IPS DF 6.9 (cell line): ENCODE measurements around the gene ELFN1.

Source experiments
- DNase-seq: peaks from one replicate; pipeline ENCODE4 v3.0.0-alpha.2; 2013; ENCODE audit warnings: low read depth, low spot score
- H3K27ac ChIP-seq: one replicate; pipeline ENCODE4 v1.5.1; 2013; ENCODE audit warnings: low read length, control low read depth
- H3K27me3 ChIP-seq: 2 replicates; pipeline ENCODE4 v1.6.1; 2013; ENCODE audit warnings: mild to moderate bottlenecking, low read length; ENCODE audit not compliant: control insufficient read depth, insufficient read depth
- H3K36me3 ChIP-seq: 2 replicates; pipeline ENCODE4 v1.6.1; 2013; ENCODE audit warnings: low read length; ENCODE audit not compliant: control insufficient read depth, insufficient read depth
- H3K4me1 ChIP-seq: 2 replicates; pipeline ENCODE4 v1.6.1; 2013; ENCODE audit warnings: low read length; ENCODE audit not compliant: control insufficient read depth, insufficient read depth
- H3K4me3 ChIP-seq: 2 replicates; pipeline ENCODE4 v1.5.1; 2013; ENCODE audit warnings: mild to moderate bottlenecking, low read length
- H3K9me3 ChIP-seq: 2 replicates; pipeline ENCODE4 v1.6.1; 2013; ENCODE audit warnings: low read length, inconsistent platforms; ENCODE audit not compliant: control insufficient read depth, insufficient read depth
- WGBS: extraction: QIAGEN DNeasy Blood & Tissue Kit; methylation state at CpG from one replicate; pipeline ENCODE4 v1.1.7; 2013; ENCODE audit warnings: mixed read lengths, missing lambda C conversion rate; ENCODE audit not compliant: insufficient read length, insufficient coverage; 5-methylcytosine and 5-hydroxymethylcytosine counted together

Gene ELFN1

GRCh38 chr7:1670894-1671593, 967 bp downstream of the ELFN1 start:
- H3K9me3 ChIP-seq: no peaks in the 10 kb centered on the region
- H3K27me3 ChIP-seq: peaks cover 36% of the 10 kb centered on the region
- H3K4me3 ChIP-seq: peak overlapping the region; percentile 61; the same call in 1 of the 2 replicates
- no peak overlapping the region for H3K27ac ChIP-seq
- peaks cover 7% of the 10 kb centered on the region for H3K4me1 ChIP-seq
- no CpG with 5 or more reads among the region's 26 CpGs for WGBS
- no peaks in the 10 kb centered on the region; the same call in 1 of the 2 replicates for H3K36me3 ChIP-seq
- no peak for DNase-seq

- no peak for DNase-seq
- Histone ChIP-seq H3K27me3 (peaks cover 31% of the 10 kb centered on the region), H3K27ac (no peak overlapping the region), H3K36me3 (no peaks in the 10 kb centered on the region; the same call in 1 of the 2 replicates), H3K4me1 (peaks cover 8% of the 10 kb centered on the region), H3K4me3 (no peak overlapping the region), H3K9me3 (no peaks in the 10 kb centered on the region)
- WGBS: no CpG with 5 or more reads among the region's 13 CpGs
These were observed 1.7 kb downstream of the ELFN1 start for GRCh38 chr7:1671594-1672451.

DNA sequence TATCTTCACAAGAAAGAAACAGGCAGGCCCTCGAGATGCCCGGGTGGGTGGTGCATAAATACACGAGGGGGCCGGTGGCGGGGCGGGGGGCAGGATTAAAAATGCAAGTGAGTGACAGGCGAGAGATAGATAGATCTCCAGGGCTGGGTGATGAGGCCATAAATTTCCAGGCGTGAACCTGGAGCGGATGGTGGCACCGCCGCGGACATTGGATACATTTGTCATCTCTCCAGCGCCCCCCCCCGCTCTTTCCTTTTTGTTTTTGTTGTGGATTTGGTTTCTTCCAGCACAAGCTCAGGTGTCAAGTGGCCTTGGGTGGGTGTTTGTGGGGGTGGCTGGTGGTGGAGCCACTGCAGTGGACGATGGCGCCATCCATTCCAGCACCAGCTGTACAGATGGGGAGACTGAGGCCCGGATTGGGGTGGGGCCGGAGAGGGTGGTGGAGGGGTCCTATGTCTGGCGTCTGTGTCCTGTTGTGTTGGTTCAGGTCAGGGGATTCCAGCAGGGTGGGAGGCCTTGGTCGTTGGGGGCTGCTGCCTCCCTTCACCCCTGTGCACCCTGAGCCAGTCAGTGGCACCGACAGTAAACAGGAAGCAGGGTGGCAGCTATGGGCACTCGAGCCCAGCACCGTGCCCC, 2.9 kb downstream of the ELFN1 start:
- no peak overlapping the region for H3K4me3 ChIP-seq
- H3K9me3 ChIP-seq: no peaks in the 10 kb centered on the region
- peaks cover 7% of the 10 kb centered on the region for H3K4me1 ChIP-seq
- no peak for DNase-seq
- no peak overlapping the region for H3K27ac ChIP-seq
- no peaks in the 10 kb centered on the region; the same call in 1 of the 2 replicates for H3K36me3 ChIP-seq
- no CpG with 5 or more reads among the region's 23 CpGs for WGBS
- peaks cover 22% of the 10 kb centered on the region for H3K27me3 ChIP-seq

GRCh38 chr7:1673581-1674118, 3.6 kb downstream of the ELFN1 start:
- no peak overlapping the region for H3K4me3 ChIP-seq
- peaks cover 15% of the 10 kb centered on the region for H3K27me3 ChIP-seq
- H3K9me3 ChIP-seq: no peaks in the 10 kb centered on the region
- DNase-seq: no peak
- no peaks in the 10 kb centered on the region; the same call in 1 of the 2 replicates for H3K36me3 ChIP-seq
- no peak overlapping the region for H3K27ac ChIP-seq
- WGBS: no CpG with 5 or more reads among the region's 14 CpGs
- peaks cover 2% of the 10 kb centered on the region; the same call in 1 of the 2 replicates for H3K4me1 ChIP-seq

- Histone ChIP-seq H3K4me1 (0 out of 2 replicates have a peak, but pooled peaks cover 1% of the 10 kb centered on the region), H3K27me3 (peaks cover 9% of the 10 kb centered on the region), H3K27ac (no peak overlapping the region), H3K36me3 (no peaks in the 10 kb centered on the region; the same call in 1 of the 2 replicates), H3K4me3 (no peak overlapping the region), H3K9me3 (no peaks in the 10 kb centered on the region)
- DNase-seq: no peak
- WGBS: no CpG with 5 or more reads among the region's 21 CpGs
These were observed 4.3 kb downstream of the ELFN1 start for GRCh38 chr7:1674161-1675035.

DNA sequence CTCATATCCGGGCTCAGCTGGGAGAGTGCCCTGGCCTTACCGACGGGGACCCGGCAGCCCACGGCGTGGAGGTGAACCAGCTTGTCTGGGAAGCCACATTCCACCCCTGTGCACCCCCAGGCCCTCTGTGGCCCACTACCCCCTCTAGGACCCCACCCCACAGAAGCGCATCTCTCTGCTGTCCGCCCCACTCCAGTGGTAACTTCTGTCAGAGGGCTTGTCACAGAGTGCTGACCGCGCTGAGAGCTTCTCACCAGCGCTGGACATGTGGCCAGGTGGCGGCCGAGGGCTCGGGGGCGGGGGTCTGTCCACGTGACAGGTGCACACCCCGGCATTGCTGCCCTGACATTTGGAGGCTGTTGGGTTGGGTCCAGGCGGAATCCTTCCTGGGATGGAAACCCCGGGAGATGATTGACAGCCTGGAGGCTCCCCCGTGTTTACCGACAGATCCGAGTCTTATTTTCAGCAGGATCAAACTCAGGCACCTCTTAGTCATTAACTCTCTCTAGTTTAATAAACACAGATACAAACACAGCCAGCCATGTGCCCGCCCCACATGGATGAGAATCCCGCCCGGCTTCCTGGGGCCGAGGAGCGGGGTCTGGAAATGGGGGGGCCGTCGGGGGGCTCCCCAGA, 5.1 kb downstream of the ELFN1 start:
- Histone ChIP-seq H3K9me3 (no peaks in the 10 kb centered on the region), H3K27ac (no peak overlapping the region), H3K36me3 (no peaks in the 10 kb centered on the region; the same call in 1 of the 2 replicates), H3K27me3 (peaks cover 7% of the 10 kb centered on the region), H3K4me1 (0 out of 2 replicates have a peak, but pooled peaks cover 1% of the 10 kb centered on the region), H3K4me3 (no peak overlapping the region)
- no peak for DNase-seq
- no CpG with 5 or more reads among the region's 29 CpGs for whole genome bisulfite sequencing

DNA sequence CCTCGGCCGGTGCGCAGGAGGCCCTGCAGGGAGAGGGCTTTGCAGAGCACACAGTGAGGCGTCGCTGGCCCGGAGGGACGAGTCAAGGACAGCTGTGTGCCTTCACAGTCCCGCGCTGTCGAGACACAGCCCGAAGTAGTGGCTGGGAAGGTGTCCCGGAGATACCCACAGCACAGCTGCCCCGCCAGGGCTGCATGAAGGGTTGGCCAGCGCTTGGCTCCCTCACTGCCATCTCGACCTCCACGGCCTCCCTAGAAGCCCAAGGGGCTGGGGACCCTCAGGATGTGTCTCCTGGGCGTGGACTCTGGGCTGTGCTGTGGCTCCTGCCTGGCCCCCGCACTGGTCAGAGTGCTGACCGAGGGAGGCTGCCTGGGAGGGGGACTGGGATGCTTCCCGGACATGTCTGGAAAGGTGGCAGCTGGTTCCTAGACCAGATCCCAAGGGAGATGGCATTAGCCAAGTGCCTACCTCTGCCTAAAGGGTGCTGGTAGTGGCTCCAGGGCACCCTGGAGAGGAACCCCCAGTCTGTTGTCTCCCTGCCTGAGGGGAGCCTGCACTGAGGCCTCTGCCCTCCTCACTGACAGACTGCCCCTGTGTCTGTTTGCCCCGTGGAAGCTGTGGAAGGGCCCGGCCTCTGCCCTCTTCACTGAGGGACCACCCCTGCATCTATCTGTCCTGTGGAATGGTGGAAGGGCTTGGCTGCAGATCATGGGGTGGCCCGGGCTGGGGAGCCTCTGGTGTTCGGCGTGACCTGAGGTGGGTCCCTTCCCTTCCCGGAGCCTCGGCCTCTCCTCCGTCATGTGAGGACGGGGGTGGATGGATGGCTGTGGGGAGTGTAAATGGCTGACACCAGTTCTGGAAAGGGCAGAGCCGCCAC, 5.8 kb downstream of the ELFN1 start:
- no peak for DNase-seq
- Histone ChIP-seq H3K27ac (no peak overlapping the region), H3K4me3 (no peak overlapping the region), H3K27me3 (peaks cover 6% of the 10 kb centered on the region), H3K9me3 (no peaks in the 10 kb centered on the region), H3K36me3 (no peaks in the 10 kb centered on the region; the same call in 1 of the 2 replicates), H3K4me1 (0 out of 2 replicates have a peak, but pooled peaks cover 1% of the 10 kb centered on the region)
- WGBS: no CpG with 5 or more reads among the region's 30 CpGs

DNA sequence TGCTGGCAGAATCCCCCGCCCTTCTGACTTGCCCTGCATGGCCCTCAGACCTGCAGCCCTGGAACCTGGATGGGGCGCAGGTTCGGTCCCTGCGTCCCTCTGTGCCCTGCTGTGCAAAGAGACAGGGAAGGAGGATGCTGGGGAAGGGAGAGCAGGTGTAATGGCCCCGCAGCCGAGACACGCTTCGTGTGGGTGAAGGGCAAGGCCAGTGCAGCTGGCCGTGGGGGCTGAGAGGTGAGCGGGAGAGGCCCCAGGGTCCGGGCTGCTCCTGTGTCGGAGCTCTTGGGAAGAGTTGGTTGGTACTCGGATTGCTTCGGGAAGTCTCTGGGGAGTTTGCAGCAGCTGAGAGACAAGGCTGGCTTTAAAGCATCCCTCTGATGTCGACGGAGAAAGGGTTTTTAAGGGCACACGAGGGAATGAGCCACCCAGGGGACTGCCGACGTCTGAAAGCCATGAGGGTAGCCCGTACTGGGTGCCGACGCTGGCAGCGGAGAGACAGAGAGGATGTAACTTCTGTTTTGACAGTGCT, 6.5 kb downstream of the ELFN1 start:
- H3K27me3 ChIP-seq: no peaks in the 10 kb centered on the region
- H3K4me3 ChIP-seq: no peak overlapping the region
- H3K27ac ChIP-seq: no peak overlapping the region
- no CpG with 5 or more reads among the region's 23 CpGs for WGBS
- no peaks in the 10 kb centered on the region; the same call in 1 of the 2 replicates for H3K36me3 ChIP-seq
- no peak for DNase-seq
- H3K4me1 ChIP-seq: 0 out of 2 replicates have a peak, but pooled peaks cover 1% of the 10 kb centered on the region
- no peaks in the 10 kb centered on the region for H3K9me3 ChIP-seq
